SU-DHL-6 (cell line): Measurements from ENCODE around the gene ITGB2.
A peak's percentile ranks its signal among the peaks of the same experiment; 100 is the strongest.

Experiments
- H2AFZ ChIP-seq: fragments of 200-600 bp; sonication (generic); 2 replicates; pipeline ENCODE4 v1.6.1; 2014; ENCODE audit warnings: low read depth, mild to moderate bottlenecking, moderate library complexity, mixed read lengths, antibody characterized with exemption, low read length; ENCODE audit not compliant: severe bottlenecking
- H3F3A ChIP-seq: fragments of 200-600 bp; shearing (Covaris generic); 2 replicates; pipeline ENCODE4 v1.6.0; 2016; ENCODE audit warnings: antibody characterized with exemption, mild to moderate bottlenecking; ENCODE audit not compliant: insufficient read depth
- H3K27ac ChIP-seq: fragments of 200-600 bp; sonication (generic); 2 replicates; pipeline ENCODE4 v1.5.1; 2016; ENCODE audit warnings: low read depth, mild to moderate bottlenecking, low read length, moderate library complexity, mixed read lengths
- H3K27me3 ChIP-seq: fragments of 200-600 bp; sonication (generic), shearing (Covaris generic); 2 replicates; pipeline ENCODE4 v1.6.0; 2014; ENCODE audit warnings: mild to moderate bottlenecking, low read length
- H3K36me3 ChIP-seq: fragments of 200-600 bp; sonication (generic); 2 replicates; pipeline ENCODE4 v1.6.1; 2014; ENCODE audit warnings: mild to moderate bottlenecking, low read length, mixed read lengths
- H3K4me2 ChIP-seq: fragments of 300-600, 200-600 bp; shearing (Covaris generic), sonication (generic); 2 replicates; pipeline ENCODE4 v1.6.0; 2014; ENCODE audit warnings: low read length, low read depth, mild to moderate bottlenecking; ENCODE audit not compliant: poor library complexity, severe bottlenecking
- H3K4me3 ChIP-seq: fragments of 200-600 bp; sonication (generic); 2 replicates; pipeline ENCODE4 v1.5.1; 2014; ENCODE audit warnings: antibody characterized with exemption, low read length, mild to moderate bottlenecking, mixed read lengths; ENCODE audit not compliant: insufficient read depth, poor library complexity, severe bottlenecking
- H3K79me2 ChIP-seq: fragments of 200-600 bp; sonication (generic); 2 replicates; pipeline ENCODE4 v1.6.1; 2014; ENCODE audit warnings: mild to moderate bottlenecking, low read length, moderate library complexity; ENCODE audit not compliant: insufficient read depth
- H3K9ac ChIP-seq: fragments of 200-600 bp; sonication (generic); 2 replicates; pipeline ENCODE4 v1.7.0; 2014; ENCODE audit warnings: mild to moderate bottlenecking, low read length
- H3K9me2 ChIP-seq: fragments of 200-600 bp; sonication (generic); replicated peaks from 2 replicates; pipeline ENCODE4 v1.6.1; 2014; ENCODE audit warnings: low read length; ENCODE audit not compliant: insufficient read depth
- H3K9me3 ChIP-seq: fragments of 200-600 bp; sonication (generic); 2 replicates; pipeline ENCODE4 v1.6.1; 2014; ENCODE audit warnings: low read length, mixed read lengths; ENCODE audit not compliant: insufficient read depth
- H4K20me1 ChIP-seq: fragments of 200-600 bp; sonication (generic); 2 replicates; pipeline ENCODE4 v1.6.1; 2014; ENCODE audit warnings: low read depth, mild to moderate bottlenecking, antibody characterized with exemption, low read length, moderate library complexity, mixed read lengths
- CTCF ChIP-seq: fragments of 200-600 bp; sonication (generic); IDR thresholded peaks from one replicate; pipeline ENCODE4 v1.5.1; 2017; ENCODE audit warnings: antibody characterized with exemption, mild to moderate bottlenecking, low read length, moderate library complexity; ENCODE audit not compliant: insufficient read depth, poor library complexity, severe bottlenecking
- EZH2phosphoT487 ChIP-seq: fragments of 200-600 bp; sonication (generic), shearing (Covaris generic); conservative IDR thresholded peaks from 2 replicates; pipeline ENCODE4 v1.6.1; 2018; ENCODE audit warnings: mild to moderate bottlenecking, antibody characterized with exemption, low read length, moderate library complexity, mixed read lengths

The ITGB2 gene

GRCh38 chr21:44934276-44934675, 13.6 kb upstream of the ITGB2 start:
- H2AFZ ChIP-seq: no peak overlapping the region
- H3K27me3 ChIP-seq: no peaks in the 10 kb centered on the region
- no peaks in the 10 kb centered on the region for H4K20me1 ChIP-seq
- H3K9ac ChIP-seq: no peak overlapping the region
- H3F3A ChIP-seq: no peaks in the 10 kb centered on the region
- H3K4me3 ChIP-seq: no peak overlapping the region
- H3K79me2 ChIP-seq: no peaks in the 10 kb centered on the region
- H3K4me2 ChIP-seq: no peak overlapping the region
- no peaks in the 10 kb centered on the region for H3K9me3 ChIP-seq
- H3K27ac ChIP-seq: no peak overlapping the region
- H3K9me2 ChIP-seq: no peaks in the 10 kb centered on the region
- TF ChIP-seq CTCF (no peak), EZH2phosphoT487 (no peak)
- H3K36me3 ChIP-seq: no peaks in the 10 kb centered on the region

GRCh38 chr21:44933918-44934260, 13.2 kb upstream of the ITGB2 start:
- Histone ChIP-seq H3K4me3 (no peak overlapping the region), H3K9ac (no peak overlapping the region)

GRCh38 chr21:44933199-44933917, 12.7 kb upstream of the ITGB2 start:
- no peak for TF ChIP-seq EZH2phosphoT487
- Histone ChIP-seq H3K9me3 (no peaks in the 10 kb centered on the region), H4K20me1 (no peaks in the 10 kb centered on the region), H3K27me3 (no peaks in the 10 kb centered on the region), H3K4me3 (no peak overlapping the region), H3K4me2 (no peak overlapping the region), H3K79me2 (no peaks in the 10 kb centered on the region), H3K27ac (no peak overlapping the region), H3F3A (no peaks in the 10 kb centered on the region), H3K36me3 (no peaks in the 10 kb centered on the region), H3K9me2 (no peaks in the 10 kb centered on the region), H3K9ac (no peak overlapping the region), H2AFZ (no peak overlapping the region)

More at GRCh38 chr21:44933918-44934260, 13.2 kb upstream of the ITGB2 start:
- Histone ChIP-seq H3K4me2 (no peak overlapping the region), H3K27ac (no peak overlapping the region), H3K36me3 (no peaks in the 10 kb centered on the region), H4K20me1 (no peaks in the 10 kb centered on the region), H3K9me3 (no peaks in the 10 kb centered on the region), H3K9me2 (no peaks in the 10 kb centered on the region), H3K79me2 (no peaks in the 10 kb centered on the region), H3F3A (no peaks in the 10 kb centered on the region), H2AFZ (no peak overlapping the region), H3K27me3 (no peaks in the 10 kb centered on the region)
- no peak for TF ChIP-seq EZH2phosphoT487

GRCh38 chr21:44932408-44933181, 11.9 kb upstream of the ITGB2 start:
- no peaks in the 10 kb centered on the region for H3K79me2 ChIP-seq
- peak overlapping the region; percentile 25 for H3K4me2 ChIP-seq
- H3K27ac ChIP-seq: no peak overlapping the region
- no peaks in the 10 kb centered on the region for H3K9me3 ChIP-seq
- TF ChIP-seq CTCF (peak; percentile 11), EZH2phosphoT487 (no peak)
- H3K4me3 ChIP-seq: no peak overlapping the region
- no peak overlapping the region for H3K9ac ChIP-seq
- no peak overlapping the region for H2AFZ ChIP-seq
- no peaks in the 10 kb centered on the region for H3K9me2 ChIP-seq
- no peaks in the 10 kb centered on the region for H3K27me3 ChIP-seq
- H3K36me3 ChIP-seq: no peaks in the 10 kb centered on the region
- no peaks in the 10 kb centered on the region for H4K20me1 ChIP-seq
- H3F3A ChIP-seq: no peaks in the 10 kb centered on the region
